GM10248 (cell line): ENCODE results near the gene TARS2.

Source experiments
- CTCF ChIA-PET: fragments of 300-600 bp; sonication (Branson Sonifier 250); formaldehyde crosslinking; extraction: SDS; loops from one replicate; lab custom pipeline; 2021; ENCODE audit warnings: antibody characterized with exemption; lab: Yijun Ruan, JAX
- POLR2A ChIA-PET: fragments of 350-650 bp; sonication (Branson Sonifier 250); formaldehyde crosslinking; extraction: SDS; loops from one replicate; lab custom pipeline; 2020; ENCODE audit warnings: antibody characterized with exemption; lab: Yijun Ruan, JAX
- DNase-seq: peaks from one replicate; pipeline ENCODE4 v3.0.0; 2012; ENCODE audit errors: extremely low spot score
- CTCF ChIP-seq: IDR thresholded peaks from 2 replicates; pipeline ENCODE4 v1.5.1; 2012; ENCODE audit warnings: mild to moderate bottlenecking, low read depth; ENCODE audit errors: extremely low read depth, missing control alignments, control extremely low read depth

The TARS2 gene

GRCh38 chr1:150537732-150538684, 50.8 kb downstream of the TARS2 start:
- ChIA-PET POLR2A (no interaction called here), CTCF (interaction anchor here (1.0 to 13.0 kb wide), 5 partner anchors 9 to 282 kb away, joined by 3 to 119 read pairs (median 5); partner anchors contain the start of gene ADAMTSL4)
- TF ChIP-seq CTCF, result no peak
- DNase-seq, result no peak

- POLR2A ChIA-PET, result no interaction called here
- CTCF ChIA-PET, result interaction anchor here (1.0 to 3.8 kb wide), 8 partner anchors 11 to 287 kb away, joined by 3 to 25 read pairs (median 4); partner anchors contain the start of gene CA14
- TF ChIP-seq CTCF, result no peak
- no peak for DNase-seq
Observed at GRCh38 chr1:150543500-150544143, 56.4 kb downstream of the TARS2 start.

GRCh38 chr1:150544204-150544603, 57.0 kb downstream of the TARS2 start:
- ChIA-PET CTCF (interaction anchor here (1.0 to 3.8 kb wide), 8 partner anchors 10 to 287 kb away, joined by 3 to 25 read pairs (median 4); partner anchors contain the start of gene CA14), POLR2A (no interaction called here)
- no peak for TF ChIP-seq CTCF
- DNase-seq, result no peak

- ChIA-PET POLR2A (no interaction called here), CTCF (interaction anchor here (3.8 to 9.0 kb wide), 2 partner anchors 13 to 15 kb away, joined by 25 to 100 read pairs; no protein-coding TSS in a partner anchor)
- no peak for DNase-seq
- TF ChIP-seq CTCF, result no peak
Observed at GRCh38 chr1:150545486-150546032, 58.3 kb downstream of the TARS2 start.

- CTCF ChIA-PET, result interaction anchor here (3.8 to 9.0 kb wide), 2 partner anchors 14 to 15 kb away, joined by 25 to 100 read pairs; no protein-coding TSS in a partner anchor
Observed at GRCh38 chr1:150546294-150546937, 59.2 kb downstream of the TARS2 start.

More at GRCh38 chr1:150546294-150546937, 59.2 kb downstream of the TARS2 start:
- no peak for TF ChIP-seq CTCF
- POLR2A ChIA-PET, result interaction anchor here (1.0 kb wide), 1 partner anchor 33 kb away, joined by 3 read pairs; the partner anchor contains the start of gene MCL1
- no peak for DNase-seq
